GM18870 (cell line): ENCODE data around the gene UQCRHL.
"Not testable (repeated sequence)": the region's sequence is repeated elsewhere in the genome, so short reads cannot be mapped to it uniquely, and the experiment has no call there.

ENCODE experiments used
- ATAC-seq: cut with Tn5 transposase; IDR thresholded peaks from one replicate; pipeline ENCODE4 v1.9.1; 2021; ENCODE audit warnings: moderate library complexity; ENCODE audit not compliant: unreplicated experiment

Gene UQCRHL

DNA sequence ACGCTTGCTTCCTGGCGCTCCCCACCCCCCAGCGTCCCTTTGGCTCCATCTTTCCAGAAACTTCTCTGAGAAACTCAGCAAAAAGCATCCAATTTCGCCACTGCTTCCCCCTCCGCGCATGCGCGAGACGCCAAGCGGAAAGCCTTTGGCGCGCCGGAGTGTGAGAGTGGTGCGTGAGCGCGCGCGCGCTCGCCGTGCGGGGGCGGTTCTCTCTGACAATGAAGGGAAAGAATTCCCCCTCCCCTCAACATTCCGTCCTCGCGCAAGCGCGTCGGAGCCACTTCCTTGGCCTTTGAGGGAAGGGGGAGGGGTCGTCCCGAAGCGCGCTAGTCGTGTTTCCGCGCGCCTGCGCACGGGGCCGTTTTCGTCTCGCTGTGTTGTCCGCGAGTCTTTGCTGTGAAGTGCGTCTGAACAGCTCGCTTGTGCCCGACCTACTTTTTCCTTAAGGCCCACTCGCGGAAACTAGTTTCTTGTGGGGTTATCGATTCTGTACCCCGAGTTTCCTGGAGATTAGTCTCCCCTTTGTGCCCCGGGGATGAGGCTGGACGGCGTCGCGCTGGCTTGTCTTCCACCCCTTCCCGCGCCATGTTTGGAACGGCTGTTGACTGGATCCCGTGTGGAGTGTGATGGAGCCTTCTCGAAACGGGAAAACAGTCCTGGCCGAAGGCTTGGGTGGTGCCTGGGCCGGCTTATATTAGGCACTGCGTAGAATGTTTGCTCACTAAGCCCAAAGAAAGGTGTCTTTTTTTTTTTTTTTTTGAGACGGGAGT, 28.5 kb upstream of the UQCRHL start:
- ATAC-seq: peak; percentile 36

DNA sequence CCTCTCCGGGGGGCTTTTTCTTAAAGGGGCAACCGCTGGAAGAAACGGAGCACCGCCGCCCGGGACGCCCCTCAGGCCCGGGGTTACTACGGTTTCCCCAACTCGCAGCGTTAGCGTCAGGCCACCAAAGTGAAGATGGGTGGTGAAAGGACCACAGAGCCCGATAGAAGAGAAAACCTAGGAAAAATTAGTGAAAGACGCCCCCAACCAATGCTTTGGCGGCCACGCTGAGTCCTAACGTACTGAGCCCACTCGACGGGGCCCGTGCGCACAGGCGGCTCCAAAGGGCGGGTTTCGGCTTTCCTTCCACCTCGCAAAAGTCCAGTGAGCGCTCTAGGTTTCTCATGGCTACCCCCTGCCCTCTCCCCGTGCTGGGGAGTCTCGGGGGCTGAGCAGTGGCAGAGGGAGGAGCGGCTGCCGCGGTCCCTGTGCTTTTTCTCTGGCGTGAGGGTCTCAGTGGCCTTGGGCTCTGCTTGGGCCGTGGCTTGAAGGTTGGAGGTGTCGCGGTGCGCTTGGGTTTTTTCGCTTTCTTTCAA, 27.8 kb upstream of the UQCRHL start:
- ATAC-seq: peak; percentile 10

DNA sequence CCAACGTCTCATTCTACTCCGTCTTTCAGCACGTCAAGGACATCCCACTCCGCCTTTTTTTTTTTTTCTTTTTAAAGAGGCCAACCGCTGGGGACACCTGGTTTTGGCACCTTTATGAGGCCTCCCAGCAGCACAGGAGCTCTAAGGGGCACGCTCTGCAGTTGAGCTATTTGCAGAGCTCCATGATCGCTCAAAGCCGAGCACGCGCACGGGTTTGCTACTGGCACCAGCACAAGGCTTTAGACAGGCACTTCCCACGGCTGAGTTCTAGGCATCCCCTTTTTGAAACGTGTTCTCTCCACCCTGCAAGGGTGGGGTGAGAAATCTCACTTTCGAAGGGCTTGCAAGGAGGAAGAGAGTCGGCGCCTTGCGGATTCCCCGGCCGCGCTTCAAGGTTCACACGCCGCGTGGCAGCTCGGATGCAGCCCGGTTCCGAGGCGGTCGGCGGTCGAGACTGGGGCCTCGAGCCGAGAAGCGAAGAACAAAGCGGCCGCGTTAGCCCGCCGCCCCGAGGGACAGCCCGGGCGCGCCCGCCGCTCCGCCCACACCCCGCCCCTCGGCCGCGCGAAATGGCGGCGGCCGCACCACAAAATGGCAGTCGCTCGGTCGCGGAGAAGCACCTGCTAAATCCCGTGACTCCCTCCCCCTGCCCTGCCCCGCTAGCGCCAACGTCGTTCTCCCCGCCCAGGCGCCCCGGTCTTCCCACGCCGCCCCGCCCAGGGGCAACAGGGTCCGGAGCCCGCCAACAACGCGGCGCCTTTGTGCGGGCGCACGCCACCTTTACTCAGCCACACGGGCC, 27.2 kb upstream of the UQCRHL start:
- peak; percentile 33 for ATAC-seq

DNA sequence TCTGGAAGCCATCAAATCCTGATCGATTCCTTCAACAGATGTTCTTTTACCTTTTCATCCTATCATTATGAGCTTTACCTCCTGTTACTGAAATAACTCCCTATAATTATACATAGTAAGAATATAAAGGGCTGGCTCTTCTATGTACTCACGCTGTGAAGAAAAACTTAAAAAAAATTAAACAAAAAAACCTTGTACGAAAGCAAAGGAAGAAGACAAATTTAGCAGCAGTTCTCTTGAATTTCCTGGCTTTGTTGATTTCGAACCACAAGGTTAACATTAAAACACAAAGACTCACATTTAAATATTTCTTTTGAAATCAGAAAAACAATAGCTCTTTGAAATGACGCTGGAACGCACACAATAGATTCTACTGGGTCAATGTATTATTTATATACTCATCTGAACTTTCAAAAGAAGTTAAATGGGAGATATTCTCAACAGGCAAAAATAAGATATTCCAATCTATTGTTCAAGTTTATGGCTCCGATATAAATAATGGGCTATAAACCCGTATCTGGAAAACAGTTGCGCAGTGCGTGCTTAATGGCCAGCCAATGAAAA, 26.5 kb upstream of the UQCRHL start:
- no peak for ATAC-seq

DNA sequence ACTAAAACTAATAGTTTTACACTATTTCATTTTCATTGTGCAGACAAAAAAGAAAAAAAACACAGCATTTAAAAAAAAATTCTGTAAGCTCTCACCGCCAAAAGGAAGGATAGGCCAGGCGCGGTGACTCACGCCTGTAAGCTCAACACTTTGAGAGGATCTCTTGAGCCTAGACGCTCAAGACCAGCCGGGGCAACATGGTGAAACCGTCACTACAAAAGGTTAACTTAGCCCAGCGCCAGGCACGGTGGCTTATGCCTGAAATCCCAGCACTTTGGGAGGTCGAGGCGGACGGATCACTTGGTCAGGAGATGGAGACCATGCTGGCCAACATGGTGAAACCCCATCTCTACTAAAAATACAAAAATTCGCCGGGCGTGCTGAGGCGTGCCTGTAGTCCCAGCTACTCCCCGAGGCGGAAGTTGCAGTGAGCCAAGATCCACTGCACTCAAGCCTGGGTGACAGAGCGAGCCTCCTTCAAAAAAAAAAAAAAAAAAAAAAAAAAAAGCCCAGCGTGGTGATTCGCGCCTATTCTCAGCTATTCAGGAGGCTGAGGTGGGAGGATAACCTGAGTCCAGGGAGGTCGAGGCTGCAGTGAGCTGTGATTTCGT, 25.7 kb upstream of the UQCRHL start:
- ATAC-seq: no peak

DNA sequence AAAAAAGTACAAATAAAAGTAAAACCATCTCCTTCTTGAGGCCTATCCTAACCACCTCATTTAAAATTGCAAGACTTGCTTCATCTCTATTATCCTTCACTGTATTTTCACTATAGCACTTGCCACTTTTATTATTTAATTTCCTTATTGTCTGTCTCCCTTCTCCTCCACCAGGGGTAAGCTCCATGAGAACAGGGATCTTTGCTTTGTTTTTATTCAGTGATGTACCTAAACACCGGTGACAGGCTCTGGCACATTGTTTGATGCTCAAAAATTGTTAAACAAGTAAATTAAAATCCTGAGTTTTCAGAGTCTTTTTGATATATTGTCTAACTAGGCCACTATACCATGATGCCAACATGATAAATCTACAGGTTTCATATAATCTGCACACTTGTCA, 22.8 kb upstream of the UQCRHL start:
- no peak for ATAC-seq

DNA sequence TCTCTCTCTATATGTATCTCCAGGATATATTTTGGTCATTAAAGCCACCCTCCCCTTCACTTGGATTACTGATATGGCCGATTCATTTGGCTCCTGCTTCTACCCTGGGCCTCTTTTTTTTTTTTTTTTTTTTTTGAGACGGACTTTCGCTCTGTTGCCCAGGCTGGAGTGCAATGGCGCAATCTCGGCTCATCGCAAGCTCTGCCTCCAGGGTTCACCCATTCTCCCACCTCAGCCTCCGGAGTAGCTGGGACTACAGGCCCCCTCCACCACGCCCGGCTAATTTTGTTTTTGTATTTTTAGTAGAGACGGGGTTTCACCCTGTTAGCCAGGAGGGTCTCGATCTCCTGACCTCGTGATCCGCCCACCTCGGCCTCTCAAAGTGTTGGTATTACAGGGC, 21.5 kb upstream of the UQCRHL start:
- ATAC-seq: not testable (repeated sequence)

DNA sequence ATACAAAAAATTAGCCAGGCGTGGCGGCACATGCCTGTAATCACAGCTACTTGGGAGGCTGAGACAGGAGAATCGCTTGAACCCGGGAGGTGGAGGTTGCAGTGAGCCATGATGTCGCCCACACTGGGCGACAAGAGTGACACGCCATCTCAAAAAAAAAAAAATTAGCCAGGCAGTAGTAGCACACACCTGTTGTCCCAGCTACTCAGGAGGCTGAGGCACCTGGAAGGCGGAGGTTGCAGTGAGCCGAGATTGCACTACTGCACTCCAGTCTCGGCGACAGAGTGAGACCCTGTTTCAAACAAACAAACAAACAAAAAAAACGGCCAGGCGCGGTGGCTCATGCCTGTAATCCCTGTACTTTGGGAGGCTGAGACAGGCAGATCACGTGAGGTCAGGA, 20.1 kb upstream of the UQCRHL start:
- not testable (repeated sequence) for ATAC-seq

DNA sequence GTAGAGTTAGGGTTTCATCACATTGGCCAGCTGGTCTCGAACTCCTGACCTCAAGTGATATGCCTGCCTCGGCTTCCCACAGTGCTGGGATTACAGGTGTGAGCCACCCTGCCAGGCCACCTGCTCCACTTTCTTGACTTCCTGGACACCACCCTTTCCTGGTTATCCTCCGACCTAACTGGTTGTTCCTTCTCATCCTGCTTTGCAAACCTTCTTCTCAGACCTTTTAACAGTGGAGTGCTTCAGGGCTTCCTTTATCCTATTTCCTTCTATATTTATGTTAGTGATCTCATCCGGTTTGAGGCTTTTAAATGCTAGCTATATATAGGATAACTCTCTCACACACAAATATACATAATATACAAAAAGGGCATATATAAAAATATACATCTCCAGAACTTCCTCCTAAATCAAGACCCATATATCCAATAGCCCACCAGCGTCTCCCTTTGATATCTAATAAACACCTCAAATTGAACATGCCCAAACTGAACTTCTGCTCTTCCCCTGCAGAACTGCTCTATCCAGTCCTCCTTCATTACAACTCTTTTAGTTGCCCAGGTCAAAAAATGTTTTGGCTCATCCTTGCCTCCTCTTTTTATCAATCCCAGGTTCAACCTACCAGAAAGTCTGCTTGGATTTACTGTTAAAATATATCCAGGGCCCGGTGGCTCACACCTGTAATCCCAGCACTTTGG, 19.5 kb upstream of the UQCRHL start:
- no peak for ATAC-seq

DNA sequence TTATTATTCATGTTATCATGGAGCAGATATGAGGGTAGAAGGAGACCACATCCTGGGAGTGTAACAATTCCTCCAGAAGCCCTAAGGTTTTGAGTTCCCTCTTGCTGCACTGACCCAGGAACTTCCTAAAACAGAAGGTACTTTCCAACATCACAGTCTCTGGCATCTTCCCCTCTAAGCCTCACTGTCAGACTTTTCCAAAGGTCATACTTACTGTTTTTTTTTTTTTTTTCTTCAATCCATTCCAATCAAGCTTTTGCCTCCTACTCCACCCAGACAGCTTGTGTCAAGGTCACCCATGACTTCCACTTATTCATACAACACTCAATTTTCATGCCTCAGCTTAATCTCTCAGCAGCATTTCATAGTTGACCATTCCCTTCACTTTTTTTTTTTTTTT, 18.4 kb upstream of the UQCRHL start:
- no peak for ATAC-seq

DNA sequence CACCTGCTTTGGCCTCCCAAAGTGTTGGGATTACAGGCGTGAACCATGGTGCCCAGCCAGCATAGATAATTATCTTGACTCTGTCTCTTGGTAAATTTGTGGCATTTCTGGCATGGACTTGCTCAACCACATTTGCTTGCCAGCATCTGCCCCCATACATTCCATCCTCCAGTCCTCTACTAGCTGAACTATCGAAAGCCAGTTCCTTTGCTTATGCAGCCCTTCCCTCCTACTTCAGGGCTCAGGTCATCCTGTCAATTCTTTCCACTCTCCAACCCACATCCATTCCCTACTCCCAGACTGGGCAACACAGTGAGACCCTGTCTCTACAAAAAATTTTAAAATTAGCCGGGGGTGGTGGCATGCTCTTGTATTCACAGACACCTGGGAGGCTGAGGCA, 13.0 kb upstream of the UQCRHL start:
- ATAC-seq: no peak

DNA sequence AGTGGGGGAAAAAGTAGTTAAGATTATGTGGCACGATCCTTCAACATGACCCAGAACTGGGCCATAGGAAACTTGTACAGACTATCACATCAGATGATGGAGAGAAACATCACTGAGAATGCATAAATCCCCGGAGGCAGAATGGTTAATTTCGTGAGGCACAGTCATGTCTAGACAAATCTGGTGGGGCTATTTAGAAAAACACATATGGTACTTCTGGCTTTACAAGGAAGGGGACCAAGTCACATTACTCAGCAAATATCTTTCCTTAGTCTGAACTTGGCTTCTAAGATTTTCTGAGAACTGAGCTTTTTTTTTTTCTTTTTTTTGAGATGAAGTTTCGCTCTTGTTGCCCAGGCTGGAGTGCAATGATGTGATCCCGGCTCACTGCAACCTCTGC, 9.2 kb upstream of the UQCRHL start:
- no peak for ATAC-seq

DNA sequence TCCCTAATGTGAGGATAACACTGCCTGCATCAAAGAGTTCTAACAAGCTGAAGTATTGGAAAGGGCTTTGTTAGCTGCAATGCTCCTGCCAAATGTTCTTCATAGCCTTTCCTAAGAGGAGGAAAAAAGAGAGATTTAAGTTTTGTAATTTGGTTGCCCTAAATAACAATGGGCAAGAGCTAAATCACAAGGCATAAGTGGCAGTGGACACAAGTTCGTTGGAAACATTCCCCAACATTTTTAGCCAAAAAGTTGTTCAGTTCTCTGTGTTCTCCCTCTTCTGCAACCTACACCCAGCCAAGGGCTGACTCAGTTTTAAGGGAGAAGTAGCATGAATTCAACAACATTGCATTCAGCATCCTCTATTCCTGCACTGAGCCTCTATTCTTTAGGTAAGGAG, 2.6 kb upstream of the UQCRHL start:
- ATAC-seq: no peak

DNA sequence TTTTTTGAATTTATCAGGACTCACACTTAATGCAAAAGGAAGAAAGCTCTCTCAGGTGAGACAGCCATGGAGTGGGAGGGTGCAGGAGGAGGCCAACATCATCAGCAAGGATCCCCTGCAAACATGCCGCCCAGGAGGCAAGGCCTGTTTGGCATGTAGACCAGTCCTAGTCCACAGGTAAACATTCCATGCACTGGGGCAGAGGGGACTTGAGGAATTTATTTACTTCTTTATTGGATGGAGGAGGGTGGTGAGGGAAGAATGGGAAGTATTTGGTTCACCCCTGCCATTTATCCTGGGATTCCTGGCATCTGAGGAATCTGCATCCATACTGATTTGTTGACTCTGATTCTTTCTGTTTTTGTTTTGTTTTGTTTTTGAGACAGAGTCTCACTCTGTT, 1.5 kb upstream of the UQCRHL start:
- no peak for ATAC-seq

DNA sequence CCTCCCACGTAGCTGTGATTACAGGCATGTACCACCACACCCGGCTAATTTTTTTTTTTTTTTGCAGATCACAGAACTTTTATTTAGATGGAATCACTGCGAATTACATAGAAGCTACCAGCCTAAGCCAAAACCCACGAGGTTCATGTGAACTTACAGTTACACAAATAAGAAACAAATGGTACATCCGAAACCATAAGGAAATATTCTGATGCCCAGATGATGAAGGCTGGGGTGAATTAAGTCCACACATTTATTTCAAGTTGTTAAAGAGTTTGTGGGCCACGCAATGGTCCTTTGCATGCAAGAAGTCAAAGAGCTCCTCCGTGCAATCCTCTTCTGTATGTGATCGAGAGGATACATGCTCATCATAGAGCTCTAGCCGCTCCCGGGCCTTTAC, 328 bp downstream of the UQCRHL start:
- ATAC-seq: no peak

DNA sequence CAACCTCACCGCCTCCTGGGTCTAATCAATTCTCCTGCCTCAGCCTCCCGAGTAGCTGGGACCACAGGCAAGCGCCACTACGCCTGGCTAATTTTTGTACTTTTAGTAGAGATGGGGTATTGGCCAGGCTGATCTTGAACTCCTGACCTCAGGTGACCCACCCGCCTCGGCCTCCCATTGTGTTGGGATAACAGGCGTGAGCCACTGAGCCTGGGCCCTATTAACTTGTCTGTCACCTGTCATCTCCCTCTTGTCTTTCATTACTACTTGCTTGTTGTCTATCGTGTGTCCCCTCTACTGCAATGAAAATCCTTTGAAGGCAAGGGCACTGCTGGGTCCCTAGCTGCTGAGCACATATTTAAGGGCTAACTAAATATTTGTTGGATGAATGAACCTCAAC, 3.4 kb downstream of the UQCRHL start:
- no peak for ATAC-seq

DNA sequence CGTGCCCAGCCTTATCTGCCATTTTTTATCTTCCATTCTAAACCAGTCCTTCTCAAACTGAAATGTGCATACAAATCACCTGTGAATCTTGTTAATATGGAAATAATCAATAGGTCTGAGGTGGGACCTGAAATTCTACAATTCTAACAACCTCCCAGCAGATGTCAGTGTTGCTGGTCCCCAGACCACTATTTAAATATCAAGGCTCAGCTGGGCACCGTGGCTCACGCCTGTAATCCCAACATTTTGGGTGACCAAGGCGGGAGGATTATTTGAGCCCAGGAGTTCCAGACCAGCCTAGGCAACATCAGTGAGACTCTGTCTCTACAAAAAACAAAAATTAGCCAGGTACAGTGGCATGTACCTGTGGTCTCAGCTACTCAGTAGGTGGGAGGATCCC, 4.1 kb downstream of the UQCRHL start:
- ATAC-seq: no peak

DNA sequence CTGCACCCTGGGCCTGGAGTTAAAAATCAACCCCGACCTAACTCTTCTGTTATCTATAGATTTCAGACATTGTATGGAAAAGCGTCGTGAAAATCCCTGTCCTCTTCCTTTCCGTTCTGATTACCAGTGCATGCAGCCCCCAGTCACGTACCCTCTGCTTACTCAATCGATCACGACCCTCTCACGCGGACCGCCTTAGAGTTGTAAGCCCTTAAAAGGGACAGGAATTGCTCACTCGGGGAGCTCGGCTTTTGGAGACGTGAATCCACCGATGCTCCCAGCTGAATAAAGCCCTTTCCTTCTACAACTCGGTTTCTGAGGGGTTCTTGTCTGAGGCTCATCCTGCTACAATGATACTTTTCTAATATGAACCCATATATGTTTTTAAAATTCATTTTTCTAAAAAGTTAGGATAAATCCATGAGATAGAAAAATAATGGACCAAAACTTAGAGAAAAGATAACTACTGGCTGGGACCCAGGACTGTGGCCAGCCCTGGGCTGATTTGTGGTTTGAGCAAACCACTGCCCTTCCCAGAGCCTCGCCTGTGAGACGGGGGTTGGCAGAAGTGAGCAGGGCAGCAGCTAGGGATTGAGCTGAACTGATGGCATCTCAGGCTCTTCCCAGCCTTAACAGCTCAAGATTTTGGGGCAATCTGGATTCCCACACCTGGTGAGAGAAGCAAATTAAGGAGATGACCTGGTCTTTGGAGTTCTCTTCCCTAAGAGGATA, 5.0 kb downstream of the UQCRHL start:
- ATAC-seq: no peak

DNA sequence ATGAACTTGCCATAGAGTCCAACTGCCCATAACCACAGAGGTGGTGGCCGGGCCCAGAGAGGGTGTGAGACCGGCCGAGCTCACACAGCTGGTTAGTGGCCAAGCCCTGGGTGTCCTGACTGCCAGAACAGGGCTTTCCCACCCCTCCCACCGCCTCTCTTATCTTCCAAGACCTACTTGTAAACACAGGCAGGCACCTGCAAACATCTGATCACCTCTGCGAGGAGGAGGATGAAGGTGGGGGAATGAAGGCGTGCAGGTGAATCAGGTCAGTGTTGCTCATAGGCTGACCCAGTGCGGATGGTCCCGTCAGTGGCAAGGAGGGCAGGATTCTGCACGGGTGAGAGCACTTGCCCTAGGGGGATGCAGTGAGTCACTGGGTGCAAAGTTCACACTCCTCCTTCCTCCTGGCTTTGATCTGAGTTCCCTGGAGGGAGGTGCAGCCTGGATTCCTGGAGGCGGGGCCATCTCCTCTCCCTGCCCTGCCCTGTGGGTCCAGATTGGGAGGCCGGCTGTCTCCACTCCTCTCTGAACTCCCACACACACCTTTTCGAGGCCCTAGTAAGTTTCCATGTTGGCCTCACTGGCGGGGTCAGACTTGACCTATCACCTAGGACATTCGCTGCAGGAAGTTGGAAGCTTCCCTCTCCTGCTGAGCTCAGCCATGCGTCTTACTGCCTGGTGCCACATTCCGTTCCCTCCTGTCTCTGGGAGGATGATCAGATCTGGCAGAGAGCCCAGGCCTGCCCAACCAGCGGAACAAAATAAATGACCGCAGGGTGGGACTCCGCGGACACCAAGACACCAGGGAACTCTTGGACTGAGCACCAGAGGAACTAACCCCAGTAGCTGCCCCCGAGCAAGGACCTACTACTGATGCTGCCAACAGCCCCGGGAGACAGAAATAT, 7.3 kb downstream of the UQCRHL start:
- ATAC-seq: no peak
